ENCODE measurements around the gene DLL3.

DNA sequence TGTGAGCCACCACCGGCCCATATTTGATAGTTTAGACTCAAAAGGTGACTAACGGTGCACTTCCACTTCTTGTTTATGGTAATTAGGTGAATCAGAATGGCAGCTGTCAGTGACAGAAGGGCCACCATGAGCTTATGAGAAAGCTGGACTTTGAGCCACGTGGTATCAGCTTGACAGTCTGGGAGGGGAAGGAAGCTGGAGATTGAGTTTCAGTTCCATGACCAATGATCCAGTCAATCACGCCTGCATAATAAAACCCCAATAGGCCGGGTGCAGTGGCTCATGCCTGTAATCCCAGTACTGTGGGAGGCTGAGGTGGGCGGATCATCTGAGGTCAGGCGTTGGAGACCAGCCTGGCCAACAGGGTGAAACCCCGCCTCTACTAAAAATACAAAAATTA, 25.7 kb downstream of the DLL3 start:
- TF ChIP-seq, protein P1, sequence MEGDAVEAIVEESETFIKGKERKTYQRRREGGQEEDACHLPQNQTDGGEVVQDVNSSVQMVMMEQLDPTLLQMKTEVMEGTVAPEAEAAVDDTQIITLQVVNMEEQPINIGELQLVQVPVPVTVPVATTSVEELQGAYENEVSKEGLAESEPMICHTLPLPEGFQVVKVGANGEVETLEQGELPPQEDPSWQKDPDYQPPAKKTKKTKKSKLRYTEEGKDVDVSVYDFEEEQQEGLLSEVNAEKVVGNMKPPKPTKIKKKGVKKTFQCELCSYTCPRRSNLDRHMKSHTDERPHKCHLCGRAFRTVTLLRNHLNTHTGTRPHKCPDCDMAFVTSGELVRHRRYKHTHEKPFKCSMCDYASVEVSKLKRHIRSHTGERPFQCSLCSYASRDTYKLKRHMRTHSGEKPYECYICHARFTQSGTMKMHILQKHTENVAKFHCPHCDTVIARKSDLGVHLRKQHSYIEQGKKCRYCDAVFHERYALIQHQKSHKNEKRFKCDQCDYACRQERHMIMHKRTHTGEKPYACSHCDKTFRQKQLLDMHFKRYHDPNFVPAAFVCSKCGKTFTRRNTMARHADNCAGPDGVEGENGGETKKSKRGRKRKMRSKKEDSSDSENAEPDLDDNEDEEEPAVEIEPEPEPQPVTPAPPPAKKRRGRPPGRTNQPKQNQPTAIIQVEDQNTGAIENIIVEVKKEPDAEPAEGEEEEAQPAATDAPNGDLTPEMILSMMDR (IDR thresholded peaks at IDR 0.05): no peak
- no peak for TF ChIP-seq POLR2A (IDR thresholded peaks at IDR 0.05)

All from lower leg skin (tissue), 3 donors.